HepG2 (cell line): ENCODE data around the gene GUK1. TPM values are rescaled to one million over a fixed set of nuclear protein-coding genes. Genes with fewer than 3 reads are reported as not detected.

Experiments used
- ELF4 ChIP-seq: sonication (generic); formaldehyde crosslinking; IDR thresholded peaks from 2 replicates; pipeline ENCODE4 v1.5.0; 2020; ENCODE audit warnings: missing genetic modification reagents, mild to moderate bottlenecking, moderate library complexity, borderline replicate concordance
- MIER3 ChIP-seq: IDR thresholded peaks from 2 replicates; pipeline ENCODE4 v1.6.1; 2016; ENCODE audit warnings: missing compliant biosample characterization, borderline replicate concordance
- MTERF4 ChIP-seq: sonication (generic); formaldehyde crosslinking; IDR thresholded peaks from 2 replicates; pipeline ENCODE4 v1.8.0; 2023; ENCODE audit warnings: mild to moderate bottlenecking, missing genetic modification reagents
- NR1H2 ChIP-seq: sonication (generic); formaldehyde crosslinking; IDR thresholded peaks from 2 replicates; pipeline ENCODE4 v1.8.1; 2022; ENCODE audit warnings: low read depth, missing genetic modification reagents, borderline replicate concordance
- RAD21 ChIP-seq: fragments of 450-650 bp; formaldehyde crosslinking; IDR thresholded peaks from 2 replicates; pipeline ENCODE4 v1.5.0; 2020; ENCODE audit warnings: mild to moderate bottlenecking
- RARG ChIP-seq: sonication (generic); formaldehyde crosslinking; IDR thresholded peaks from 2 replicates; pipeline ENCODE4 v1.4.0; 2020; ENCODE audit warnings: low read depth, mild to moderate bottlenecking, missing genetic modification reagents
- SRSF9 ChIP-seq: fragments of 200-400 bp; formaldehyde crosslinking; IDR thresholded peaks from 2 replicates; pipeline ENCODE4 v1.6.1; 2018; ENCODE audit warnings: borderline replicate concordance, mild to moderate bottlenecking, low read depth, low read length; ENCODE audit not compliant: insufficient read depth, poor library complexity, severe bottlenecking
- TBX3 ChIP-seq: fragments of 450-650 bp; IDR thresholded peaks from 2 replicates; pipeline ENCODE4 v1.6.1; 2017; ENCODE audit warnings: antibody characterized with exemption, mild to moderate bottlenecking, inconsistent platforms, borderline replicate concordance
- USF2 ChIP-seq, 2 experiments: sonication (generic) in 1 of 2; formaldehyde crosslinking in 1 of 2; IDR thresholded peaks; 2 replicates each; pipeline versions ENCODE4 v1.5.1 to v1.6.1; 2011 to 2020; ENCODE audit warnings: borderline replicate concordance in 1 of 2, low read depth in 1 of 2, low read length in 1 of 2, mild to moderate bottlenecking in 1 of 2, missing genetic modification reagents in 1 of 2, moderate library complexity in 1 of 2
- ZBTB8A ChIP-seq: sonication (generic); formaldehyde crosslinking; IDR thresholded peaks from 2 replicates; pipeline ENCODE4 v1.4.0; 2020; ENCODE audit warnings: mild to moderate bottlenecking, low read depth, missing genetic modification reagents, borderline replicate concordance
- ZMAT3 ChIP-seq: sonication (generic); formaldehyde crosslinking; conservative IDR thresholded peaks from 2 replicates; pipeline ENCODE4 v1.7.0; 2021; ENCODE audit warnings: missing genetic modification reagents
- ZNF317 ChIP-seq: sonication (generic); formaldehyde crosslinking; IDR thresholded peaks from 2 replicates; pipeline ENCODE4 v1.5.0; 2020; ENCODE audit warnings: mild to moderate bottlenecking, missing genetic modification reagents
- ZNF432 ChIP-seq: sonication (generic); formaldehyde crosslinking; IDR thresholded peaks from 2 replicates; pipeline ENCODE4 v1.5.0; 2020; ENCODE audit warnings: missing genetic modification reagents, mild to moderate bottlenecking, borderline replicate concordance
- ZNF468 ChIP-seq: sonication (generic); formaldehyde crosslinking; IDR thresholded peaks from 2 replicates; pipeline ENCODE4 v1.8.0; 2022; ENCODE audit warnings: mild to moderate bottlenecking, moderate library complexity, missing genetic modification reagents
- ZNF564 ChIP-seq: sonication (generic); formaldehyde crosslinking; IDR thresholded peaks from 2 replicates; pipeline ENCODE4 v1.8.1; 2023; ENCODE audit warnings: mild to moderate bottlenecking, missing genetic modification reagents
- ZNF644 ChIP-seq: IDR thresholded peaks from 2 replicates; pipeline ENCODE4 v1.6.1; 2016; ENCODE audit warnings: low read depth
- ZNF724P ChIP-seq: sonication (generic); formaldehyde crosslinking; IDR thresholded peaks from 2 replicates; pipeline ENCODE4 v1.8.0; 2022; ENCODE audit warnings: missing genetic modification reagents, borderline replicate concordance
- ZSCAN31 ChIP-seq: sonication (generic); formaldehyde crosslinking; IDR thresholded peaks from 2 replicates; pipeline ENCODE4 v1.5.0; 2020; ENCODE audit warnings: low read depth, mild to moderate bottlenecking, missing genetic modification reagents
- ZSCAN5A ChIP-seq: sonication (generic); formaldehyde crosslinking; IDR thresholded peaks from 2 replicates; pipeline ENCODE4 v1.8.0; 2022; ENCODE audit warnings: mild to moderate bottlenecking, missing genetic modification reagents, borderline replicate concordance
- polyA plus RNA-seq, 8 experiments: library from polyadenylated mRNA; depleted of rRNA in 3 of 8; stranded (reverse) in 7 of 8; unstranded in 1 of 8; fragments of >200 nt; fragmentation: Illumina TruSeq in 4 of 8; extraction: Trizol in 4 of 8; gene quantifications; 2 replicates each; pipeline versions ENCODE4 v1.2.1 to v1.2.3, GENCODE V29; 2011 to 2016; ENCODE audit warnings: low read depth in 4 of 8, missing spikeins in 1 of 8, mixed read lengths in 1 of 8; ENCODE audit not compliant: insufficient read depth in 1 of 8
- total RNA-seq, 5 experiments: library from RNA; depleted of rRNA; stranded (reverse); fragments of >200 nt; fragmentation: Illumina TruSeq; extraction: Trizol; gene quantifications; 2 replicates each; pipeline ENCODE4 v1.2.3, GENCODE V29; 2016; ENCODE audit warnings: low read depth in 1 of 5

The GUK1 gene
- total and polyA plus RNA-seq, 2 of the 13 experiments (the other 11 are each of a cell fraction or from before 2014, with no cell fraction given) = 116 to 154 TPM

GRCh38 chr1:228166170-228166936 is 26.3 kb downstream of the GUK1 start (continued):
- no peak for TF ChIP-seq ZNF644 (CRISPR knock-in tag)
- TF ChIP-seq ZNF724P (CRISPR knock-in tag) = no peak
- peak; percentile 65 for TF ChIP-seq ZNF317 (CRISPR knock-in tag)
- no peak for TF ChIP-seq ZMAT3 (CRISPR knock-in tag)
- TF ChIP-seq TBX3 = peak; percentile 54; the same call in 1 of the 2 replicates
- peak; percentile 17; the same call in 1 of the 2 replicates for TF ChIP-seq RAD21
- no peak; the same call in 1 of the 2 replicates for TF ChIP-seq USF2 (IDR thresholded peaks at IDR 0.05; ENCODE audit: low read depth, low read length)
- no peak for TF ChIP-seq USF2 (CRISPR knock-in tag; IDR thresholded peaks at IDR 0.05; ENCODE audit: borderline replicate concordance)
- peak; percentile 7; the same call in 1 of the 2 replicates for TF ChIP-seq ZSCAN31 (CRISPR knock-in tag)
- TF ChIP-seq ELF4 (CRISPR knock-in tag) = no peak
- TF ChIP-seq ZNF564 (CRISPR knock-in tag) = no peak
- TF ChIP-seq MTERF4 (CRISPR knock-in tag) = peak; percentile 50; the same call in 1 of the 2 replicates
- TF ChIP-seq ZBTB8A (CRISPR knock-in tag) = no peak
- no peak for TF ChIP-seq ZSCAN5A
- TF ChIP-seq RARG = no peak
- TF ChIP-seq MIER3 (CRISPR knock-in tag) = no peak
- TF ChIP-seq SRSF9 = no peak
- TF ChIP-seq NR1H2 = no peak
- no peak for TF ChIP-seq ZNF468 (CRISPR knock-in tag)
- TF ChIP-seq ZNF432 = no peak
